ENCODE measurements around the gene BAD.
"Not testable (repeated sequence)": the region's sequence is repeated elsewhere in the genome, so short reads cannot be mapped to it uniquely, and the experiment has no call there.

BAD gene

GRCh38 chr11:64284048-64284961, at the start of gene BAD:
BAD (minus strand) TSS chr11:64284665; CDS start chr11:64284368, 297 bp downstream.
- peak; percentile 84 to 86 for DNase-seq (ENCODE audit: low read depth in 2 of 2)

GRCh38 chr11:64333556-64333955, 49.1 kb upstream of the BAD start:
- DNase-seq (ENCODE audit: low read depth in 2 of 2): no peak

- peak; percentile 44 to 46 for DNase-seq (ENCODE audit: low read depth in 2 of 2)
Measured at GRCh38 chr11:64331569-64332371, 47.3 kb upstream of the BAD start.

- no peak for DNase-seq (ENCODE audit: low read depth in 2 of 2)
Measured at GRCh38 chr11:64330888-64331287, 46.4 kb upstream of the BAD start.

GRCh38 chr11:64327993-64328392, 43.5 kb upstream of the BAD start:
- no peak for DNase-seq (ENCODE audit: low read depth in 2 of 2)

GRCh38 chr11:64327375-64327774, 42.9 kb upstream of the BAD start:
- no peak for DNase-seq (ENCODE audit: low read depth in 2 of 2)

- DNase-seq (ENCODE audit: low read depth in 2 of 2): no peak
Measured at GRCh38 chr11:64324692-64325469, 40.4 kb upstream of the BAD start.

- DNase-seq (ENCODE audit: low read depth in 2 of 2): not testable (repeated sequence)
Measured at GRCh38 chr11:64323984-64324383, 39.5 kb upstream of the BAD start.

GRCh38 chr11:64323373-64323772, 38.9 kb upstream of the BAD start:
- no peak for DNase-seq (ENCODE audit: low read depth in 2 of 2)

GRCh38 chr11:64322925-64323260, 38.4 kb upstream of the BAD start:
- DNase-seq (ENCODE audit: low read depth in 2 of 2): no peak

GRCh38 chr11:64321533-64321932, 37.1 kb upstream of the BAD start:
- no peak for DNase-seq (ENCODE audit: low read depth in 2 of 2)

GRCh38 chr11:64321026-64321425, 36.6 kb upstream of the BAD start:
- no peak for DNase-seq (ENCODE audit: low read depth in 2 of 2)

GRCh38 chr11:64320556-64320955, 36.1 kb upstream of the BAD start:
- DNase-seq (ENCODE audit: low read depth in 2 of 2): no peak

GRCh38 chr11:64318766-64319761, 34.6 kb upstream of the BAD start:
- no peak for DNase-seq (ENCODE audit: low read depth in 2 of 2)

- DNase-seq (ENCODE audit: low read depth in 2 of 2): peak; percentile 84 to 91
Measured at GRCh38 chr11:64317961-64318765, 33.7 kb upstream of the BAD start, which contains the start of gene PRDX5. PRDX5 (plus strand) TSS chr11:64318121; CDS start chr11:64318216, 95 bp downstream.

- peak; percentile 89 to 96 for DNase-seq (ENCODE audit: low read depth in 2 of 2)
Measured at GRCh38 chr11:64317325-64317960, 33.0 kb upstream of the BAD start, which contains the start of gene TRMT112. TRMT112 (minus strand) TSS chr11:64317559; CDS start chr11:64317526, 33 bp downstream.

- no peak for DNase-seq (ENCODE audit: low read depth in 2 of 2)
Measured at GRCh38 chr11:64316672-64317324, 32.3 kb upstream of the BAD start.

GRCh38 chr11:64315667-64316526, 31.4 kb upstream of the BAD start:
- DNase-seq (ENCODE audit: low read depth in 2 of 2): not testable (repeated sequence)

Data from activated CD8-positive, alpha-beta memory T cell treated with anti-CD3 and anti-CD28 coated beads for 4 hours (primary cell).